Stomach (tissue), 9 donors: Measurements from ENCODE around the gene BSN. TPM values are rescaled to one million over a fixed set of nuclear protein-coding genes. Genes with fewer than 3 reads are reported as not detected.

Source experiments
- DNase-seq, 2 donors: peaks; one replicate each; pipeline versions ENCODE4 v3.0.0 to v3.0.0-alpha.2; 2013 to 2019
- H3K27ac ChIP-seq, 5 donors: fragments of 200-600 bp in 4 of 5; sonication (generic) in 4 of 5; one replicate each; pipeline ENCODE4 v1.5.1; 2013 to 2019; ENCODE audit warnings: mild to moderate bottlenecking in 1 of 5, moderate library complexity in 1 of 5
- H3K27me3 ChIP-seq, 3 donors: fragments of 200-600 bp; sonication (generic); one replicate each; pipeline ENCODE4 v1.5.1; 2017 to 2019; ENCODE audit warnings: mixed run types in 1 of 3
- H3K36me3 ChIP-seq, 4 donors: fragments of 200-600 bp; sonication (generic); 1 replicate in 3 of 4; 2 replicates in 1 of 4; pipeline ENCODE4 v1.5.1; 2016 to 2019
- H3K4me1 ChIP-seq, 4 donors: fragments of 200-600 bp; sonication (generic); one replicate each; pipeline ENCODE4 v1.5.1; 2016 to 2019
- H3K4me3 ChIP-seq, 4 donors: fragments of 200-600 bp; sonication (generic) in 3 of 4; one replicate each; pipeline ENCODE4 v1.5.1; 2016 to 2019; ENCODE audit warnings: mild to moderate bottlenecking in 1 of 4
- H3K9me3 ChIP-seq, 4 donors: fragments of 200-600 bp; sonication (generic); one replicate each; pipeline ENCODE4 v1.5.1; 2016 to 2019
- CTCF ChIP-seq, 7 experiments: fragments of 450-650 bp in 4 of 7; fragments of 200-600 bp in 3 of 7; sonication (generic) in 3 of 7; IDR thresholded peaks; one replicate each; pipeline ENCODE4 v1.5.1; 2016 to 2019; ENCODE audit warnings: antibody characterized with exemption in 7 of 7, control low read depth in 2 of 7, mild to moderate bottlenecking in 1 of 7
- EP300 ChIP-seq: sonication (generic); formaldehyde crosslinking; IDR thresholded peaks from one replicate; pipeline ENCODE4 v1.6.1; 2017; ENCODE audit warnings: antibody characterized with exemption
- POLR2A ChIP-seq, 4 donors: fragments of 450-650 bp; IDR thresholded peaks; one replicate each; pipeline ENCODE4 v1.6.1; 2016; ENCODE audit warnings: antibody characterized with exemption in 4 of 4, control low read depth in 2 of 4, mild to moderate bottlenecking in 1 of 4, moderate library complexity in 1 of 4
- POLR2AphosphoS5 ChIP-seq, 3 donors: sonication (generic); formaldehyde crosslinking; IDR thresholded peaks; one replicate each; pipeline ENCODE4 v1.6.1; 2016; ENCODE audit warnings: antibody characterized with exemption in 3 of 3
- WGBS, 5 donors: extraction: QIAGEN DNeasy Blood & Tissue Kit in 3 of 5; methylation state at CpG; one replicate each; pipeline versions ENCODE4 v1.1.5 to v1.1.7; 2013 to 2018; 5-methylcytosine and 5-hydroxymethylcytosine counted together
- intact Hi-C: fragments of 100-400 bp; cut with DNase I; formaldehyde crosslinking; loops from one replicate; pipeline ENCODE4 v1.15.1; 2023; ENCODE audit warnings: low total_unique reads
- polyA plus RNA-seq, 3 donors: library from polyadenylated mRNA; stranded (reverse); fragments of 200-250 nt; gene quantifications; one replicate each; pipeline ENCODE4 v1.2.3, GENCODE V29; 2013
- total RNA-seq, 5 donors: library from RNA; depleted of rRNA; stranded (reverse); fragments of >200 nt; gene quantifications; one replicate each; pipeline versions ENCODE4 v1.1.0 to v1.2.3, GENCODE V29; 2014 to 2016
- donor health status: healthy with polysubstance abuse.
- donor health status: Bipolar disorder and iron deficiency.
- donor health status: healthy.

The BSN gene
- total and polyA plus RNA-seq, 8 donors: 0.03 to 4.5 (median 0.77) TPM; not detected in 2

GRCh38 chr3:49534581-49535441 lies 19.5 kb upstream of the BSN start:
- no peaks in the 10 kb centered on the region for H3K27me3 ChIP-seq
- 69 to 76% (median 70%) methylated on average over 12 to 14 of the region's 14 CpGs for WGBS, 5 donors
- peak; percentile 43 to 85 for DNase-seq
- peaks cover 13 to 33% (median 17%) of the 10 kb centered on the region in 4 donors for H3K4me1 ChIP-seq
- TF ChIP-seq CTCF (IDR thresholded peaks at IDR 0.05) (no peak), POLR2A (IDR thresholded peaks at IDR 0.05) (no peak), POLR2AphosphoS5 (IDR thresholded peaks at IDR 0.05) (no peak), EP300 (no peak)
- no peak overlapping the region for H3K4me3 ChIP-seq
- H3K36me3 ChIP-seq: peaks cover 21 to 49% (median 42%) of the 10 kb centered on the region in 4 donors
- peak overlapping the region; percentile 7 to 66 (median 60) for H3K27ac ChIP-seq
- H3K9me3 ChIP-seq: no peaks in the 10 kb centered on the region
- intact Hi-C loops: no loop called here

DNA sequence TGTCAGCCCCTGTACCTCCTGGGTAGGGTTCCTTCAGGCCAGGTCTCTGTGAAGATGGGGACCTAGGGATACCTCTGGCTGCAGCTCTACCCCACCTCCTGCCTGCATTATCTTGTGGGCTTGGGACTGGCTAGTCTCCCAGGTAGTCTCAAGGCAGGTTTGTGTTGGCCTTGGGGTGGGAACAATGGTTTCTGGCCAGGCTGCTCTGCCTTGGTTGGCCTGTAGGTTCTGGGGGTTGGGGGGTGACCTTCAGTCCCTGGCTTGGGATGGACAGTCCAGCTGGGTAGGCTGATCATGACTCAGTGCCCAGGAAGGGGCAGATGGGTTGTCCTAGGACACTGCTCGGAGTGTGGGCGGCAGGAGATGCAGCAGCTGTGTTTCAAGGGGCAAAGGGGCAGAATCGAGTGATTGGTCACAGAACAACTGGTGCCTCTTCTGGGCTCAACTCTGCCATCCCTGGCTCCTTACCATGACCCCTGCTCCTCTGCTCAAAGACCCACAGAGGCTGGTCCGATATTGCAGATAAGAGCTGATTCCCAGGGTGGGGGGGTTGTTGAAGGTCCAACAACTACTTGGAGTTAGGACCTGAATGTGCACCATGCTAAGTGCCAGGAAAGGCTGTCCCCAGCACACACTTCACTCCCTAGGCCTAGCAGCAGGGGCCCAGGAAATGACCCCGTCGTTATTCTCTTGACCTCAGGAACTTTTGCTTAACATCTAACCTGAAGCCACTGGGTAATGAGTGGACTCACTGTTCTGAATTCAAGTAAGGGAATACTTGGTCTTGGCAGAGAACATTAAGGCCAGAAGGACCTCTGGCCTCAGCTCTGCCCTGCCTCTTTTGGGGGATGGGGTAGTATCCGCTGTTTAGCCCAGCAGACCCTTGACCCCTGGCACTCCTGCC lies 18.1 kb upstream of the BSN start:
- Histone ChIP-seq H3K4me3 (no peak overlapping the region), H3K27me3 (no peaks in the 10 kb centered on the region), H3K9me3 (no peaks in the 10 kb centered on the region), H3K27ac (peak overlapping the region in 4 of 5 donors; percentile 32 to 65 (median 40)), H3K4me1 (peaks cover 15 to 43% (median 23%) of the 10 kb centered on the region in 4 donors), H3K36me3 (peaks cover 13 to 37% (median 32%) of the 10 kb centered on the region in 4 donors)
- intact Hi-C loops: no loop called here
- no peak for DNase-seq
- 59 to 72% (median 64%) methylated on average over 5 to 7 of the region's 7 CpGs for WGBS, 5 donors
- no peak for TF ChIP-seq POLR2AphosphoS5 (IDR thresholded peaks at IDR 0.05)
- TF ChIP-seq EP300: no peak
- no peak for TF ChIP-seq CTCF (IDR thresholded peaks at IDR 0.05)
- TF ChIP-seq POLR2A (IDR thresholded peaks at IDR 0.05): no peak

DNA sequence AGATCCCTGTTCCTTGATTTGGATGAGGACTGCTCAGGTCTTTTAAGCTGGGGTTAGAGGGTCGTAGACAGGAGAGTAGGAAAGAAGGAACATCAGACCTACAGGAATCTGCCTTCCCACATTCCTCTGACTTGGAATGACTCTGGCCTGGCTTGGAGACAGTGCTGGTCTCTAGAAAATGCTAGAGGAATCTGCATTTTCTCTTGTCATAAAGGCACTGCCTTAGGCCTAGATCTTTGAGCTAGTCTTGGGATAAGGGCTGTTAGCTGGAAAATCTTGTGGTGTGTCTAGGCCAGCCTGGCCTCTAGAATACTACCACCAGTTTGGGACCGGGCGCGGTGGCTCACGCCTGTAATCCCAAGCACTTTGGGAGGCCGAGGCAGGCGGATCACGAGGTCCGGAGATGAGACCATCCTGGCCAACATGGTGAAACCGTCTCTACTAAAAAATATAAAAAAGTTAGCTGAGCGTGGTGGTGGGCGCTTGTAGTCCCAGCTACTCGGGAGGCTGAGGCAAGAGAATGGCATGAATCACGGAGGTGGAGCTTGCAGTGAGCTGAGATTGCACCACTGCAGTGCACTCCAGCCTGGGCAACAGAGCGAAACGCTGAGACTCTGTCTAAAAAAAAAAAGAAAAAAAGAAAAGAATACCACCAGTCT lies 17.3 kb upstream of the BSN start:
- no peaks in the 10 kb centered on the region for H3K27me3 ChIP-seq
- H3K4me1 ChIP-seq: peaks cover 15 to 43% (median 23%) of the 10 kb centered on the region in 4 donors
- DNase-seq: no peak
- H3K4me3 ChIP-seq: no peak overlapping the region
- intact Hi-C loops: no loop called here
- no peaks in the 10 kb centered on the region for H3K9me3 ChIP-seq
- H3K36me3 ChIP-seq: peaks cover 6 to 30% (median 24%) of the 10 kb centered on the region in 4 donors
- no peak for TF ChIP-seq POLR2A (IDR thresholded peaks at IDR 0.05)
- no peak for TF ChIP-seq EP300
- no peak for TF ChIP-seq CTCF (IDR thresholded peaks at IDR 0.05)
- TF ChIP-seq POLR2AphosphoS5 (IDR thresholded peaks at IDR 0.05): no peak
- WGBS, 5 donors: 82 to 89% (median 87%) methylated on average over 16 of the region's 16 CpGs
- H3K27ac ChIP-seq: no peak overlapping the region
